Measurements from ENCODE around the gene CROCC2.

The CROCC2 gene

DNA sequence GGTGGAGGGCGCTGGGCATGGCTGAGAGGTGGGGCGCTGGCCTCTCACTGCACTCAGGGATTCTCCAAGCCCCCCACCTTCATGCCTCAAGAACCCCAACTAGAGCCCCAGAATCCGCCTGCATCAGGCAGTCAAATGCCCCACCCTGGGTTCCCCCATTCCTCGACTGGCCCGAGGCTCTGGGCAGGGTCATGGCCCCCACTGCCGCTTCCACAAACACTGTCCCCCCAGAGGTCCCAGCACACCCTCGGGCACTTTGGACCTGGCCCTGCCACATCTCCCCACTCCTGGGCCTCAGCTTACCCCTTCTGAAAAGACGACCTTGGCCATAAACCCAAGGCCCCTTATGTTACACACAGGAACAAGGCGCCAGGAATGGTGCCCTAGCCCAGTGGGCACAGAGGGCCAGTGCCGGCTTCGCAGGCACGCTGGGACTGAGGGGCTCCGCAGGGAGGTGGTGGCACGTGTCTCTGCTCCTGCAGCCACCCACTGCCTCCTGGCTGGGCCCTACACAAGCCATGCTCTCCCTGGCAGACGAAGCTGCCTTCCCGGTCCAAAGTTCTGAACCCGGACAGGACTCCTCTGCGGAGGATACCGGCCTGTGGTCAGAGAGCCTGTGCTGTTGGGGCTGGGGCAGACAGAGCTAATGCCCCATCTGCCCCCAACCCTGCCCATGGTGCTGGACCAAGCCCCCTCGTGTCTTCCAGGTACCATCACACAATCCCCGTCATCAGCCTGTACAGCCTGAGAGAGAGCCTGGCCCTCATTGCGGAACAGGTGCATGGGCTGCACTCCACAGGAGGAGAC, 30.7 kb upstream of the CROCC2 start:
- no peak for DNase-seq

DNA sequence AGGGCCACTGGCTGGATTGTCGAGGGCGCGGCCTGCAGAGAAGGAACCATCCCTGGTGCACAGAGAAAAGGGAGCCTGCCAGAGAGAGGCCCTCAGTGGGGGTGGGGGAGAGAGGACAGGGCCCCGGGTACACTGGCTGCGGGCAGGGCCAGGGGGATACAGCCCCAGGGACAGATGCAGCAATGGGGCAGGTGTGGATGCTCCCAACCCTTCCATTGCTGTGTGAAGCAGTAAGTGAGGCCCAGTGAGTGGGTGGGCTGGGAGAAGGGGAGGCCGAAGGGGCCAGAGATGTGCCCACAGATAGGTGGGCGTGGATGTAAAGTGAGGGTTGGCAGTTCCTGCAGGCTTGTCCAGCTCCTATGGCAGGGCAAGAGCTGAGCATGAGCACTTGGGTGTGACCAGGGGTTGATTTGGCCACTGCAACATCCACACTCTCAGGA, 30.1 kb upstream of the CROCC2 start:
- DNase-seq, result no peak

GRCh38 chr2:240876475-240877251, 29.5 kb upstream of the CROCC2 start:
- DNase-seq, result no peak

DNA sequence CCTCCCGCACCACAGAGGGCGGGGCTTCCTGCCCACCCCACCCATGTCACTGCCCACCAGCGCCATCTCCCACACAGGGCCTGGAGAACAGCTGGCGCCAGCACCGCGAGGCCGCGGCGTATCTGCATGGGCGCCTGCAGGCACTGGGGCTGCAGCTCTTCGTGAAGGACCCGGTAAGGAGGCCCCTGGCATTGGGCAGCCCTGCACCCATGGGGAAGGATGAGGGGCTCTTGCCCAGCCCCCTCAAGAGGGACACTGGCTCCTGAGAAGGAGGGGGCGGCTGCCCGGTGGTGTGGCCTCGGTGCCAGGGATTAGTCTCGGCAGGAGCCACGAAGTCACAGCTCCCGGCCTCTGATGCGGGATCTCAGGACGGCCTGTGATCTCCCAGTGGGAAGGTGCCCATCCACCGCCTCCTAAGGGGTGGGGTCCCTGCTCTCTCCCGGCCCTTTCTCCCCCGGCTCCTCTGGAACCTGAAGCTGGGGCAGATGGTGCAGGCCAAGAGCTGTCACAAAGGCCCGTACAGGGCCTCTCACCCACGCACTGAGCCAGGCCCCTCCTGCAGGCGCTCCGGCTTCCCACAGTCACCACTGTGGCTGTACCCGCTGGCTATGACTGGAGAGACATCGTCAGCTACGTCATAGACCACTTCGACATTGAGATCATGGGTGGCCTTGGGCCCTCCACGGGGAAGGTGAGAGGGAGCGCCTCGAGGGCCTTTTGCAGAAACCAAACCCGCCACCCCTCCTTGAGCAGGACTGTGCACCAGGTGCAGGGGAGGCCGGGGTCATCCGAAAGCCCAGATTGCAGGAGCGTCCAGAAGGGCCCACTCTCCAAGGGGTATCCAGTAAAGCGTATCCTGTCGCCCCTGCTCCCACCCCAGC, 28.4 kb upstream of the CROCC2 start:
- DNase-seq, result no peak

DNA sequence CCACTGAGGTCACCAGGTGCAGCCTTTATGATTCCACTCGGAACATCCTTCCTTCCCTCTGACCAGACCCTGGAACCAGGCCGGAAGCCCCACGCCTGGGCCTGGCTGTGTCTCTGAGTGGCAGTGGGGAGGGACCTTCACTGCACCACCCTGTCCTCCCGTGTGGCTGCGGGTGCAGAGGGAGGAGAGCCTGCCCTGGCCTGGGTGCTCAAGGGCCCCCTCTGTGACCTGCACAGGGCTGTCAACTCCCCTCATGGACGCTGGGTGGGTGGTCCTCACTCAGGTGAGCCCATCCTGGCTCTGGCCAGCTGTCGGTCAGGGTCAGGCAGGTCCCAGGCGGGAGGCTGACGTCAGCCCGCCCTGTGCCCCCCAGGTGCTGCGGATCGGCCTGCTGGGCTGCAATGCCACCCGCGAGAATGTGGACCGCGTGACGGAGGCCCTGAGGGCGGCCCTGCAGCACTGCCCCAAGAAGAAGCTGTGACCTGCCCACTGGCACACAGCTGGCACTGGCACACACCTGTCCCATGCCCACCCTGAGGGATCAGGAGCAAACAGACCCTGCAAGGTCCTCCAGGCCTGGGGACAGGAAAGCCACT, 27.7 kb upstream of the CROCC2 start:
- no peak for DNase-seq

- DNase-seq, result no peak
Observed at GRCh38 chr2:240879105-240879504, 27.0 kb upstream of the CROCC2 start.

DNA sequence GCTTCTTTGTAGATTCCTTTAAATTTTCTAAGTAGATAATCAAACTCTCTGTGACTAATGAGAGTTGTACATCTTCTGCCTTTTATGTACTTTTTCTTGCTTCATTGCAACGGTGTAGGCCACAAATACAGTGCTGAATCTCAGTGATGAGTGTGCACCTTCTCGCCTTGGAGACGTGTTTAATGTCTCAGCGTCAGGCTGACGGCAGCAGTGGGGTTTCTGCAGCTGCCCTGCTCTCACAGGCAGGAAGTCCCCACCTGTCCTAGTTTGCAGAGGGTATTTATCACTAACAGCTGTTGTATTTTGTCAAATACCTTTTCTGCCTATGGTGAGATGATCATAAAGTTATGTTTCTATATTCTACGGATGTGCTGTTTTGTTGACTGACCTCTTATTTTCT, 24.2 kb upstream of the CROCC2 start:
- DNase-seq, result no peak

DNA sequence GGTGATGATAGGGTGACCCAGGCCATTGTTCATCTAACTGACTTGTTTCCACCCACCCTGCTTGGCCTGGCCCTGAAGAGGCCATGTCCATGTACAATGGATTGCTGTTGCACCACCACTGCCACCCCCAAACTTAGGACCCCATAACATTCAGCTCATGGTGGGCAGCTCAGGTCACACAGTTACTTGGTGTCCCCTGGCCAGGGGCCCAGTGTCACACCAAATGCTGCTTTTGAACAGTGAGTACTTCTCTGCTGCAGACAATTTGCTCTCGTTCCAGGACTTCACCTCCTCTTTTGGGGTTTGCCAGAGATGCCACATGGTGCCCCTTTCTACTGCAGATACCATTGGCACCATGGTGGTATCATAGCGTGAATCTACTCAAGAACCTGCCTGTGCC, 21.9 kb upstream of the CROCC2 start:
- DNase-seq, result no peak

GRCh38 chr2:240884745-240885144, 21.4 kb upstream of the CROCC2 start:
- no peak for DNase-seq

GRCh38 chr2:240885566-240885965, 20.6 kb upstream of the CROCC2 start:
- DNase-seq, result no peak

DNA sequence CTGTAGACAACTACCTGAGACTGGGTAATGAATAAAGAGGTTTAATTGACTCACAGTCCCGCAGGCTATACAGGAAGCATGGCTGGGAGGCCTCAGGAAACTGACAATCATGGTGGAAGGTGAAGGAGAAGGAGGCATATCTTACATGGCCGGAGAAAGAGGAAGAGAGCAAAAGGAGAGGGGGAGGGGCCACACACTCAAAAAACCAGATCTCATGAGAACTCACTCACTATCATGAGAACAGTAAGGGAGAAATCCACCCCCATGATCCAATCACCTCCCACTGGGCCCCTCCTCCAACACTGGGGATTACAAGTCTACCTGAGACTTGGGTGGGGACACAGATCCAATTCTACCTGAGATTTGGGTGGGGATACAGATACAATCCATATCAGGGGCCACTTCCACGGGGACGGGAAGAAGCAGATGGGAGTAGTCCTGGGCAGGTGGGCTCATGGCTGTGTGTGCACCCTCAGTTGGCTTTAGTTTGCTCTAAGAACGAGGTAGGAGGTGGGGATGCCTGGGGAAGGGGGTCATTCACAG, 20.0 kb upstream of the CROCC2 start:
- no peak for DNase-seq

DNA sequence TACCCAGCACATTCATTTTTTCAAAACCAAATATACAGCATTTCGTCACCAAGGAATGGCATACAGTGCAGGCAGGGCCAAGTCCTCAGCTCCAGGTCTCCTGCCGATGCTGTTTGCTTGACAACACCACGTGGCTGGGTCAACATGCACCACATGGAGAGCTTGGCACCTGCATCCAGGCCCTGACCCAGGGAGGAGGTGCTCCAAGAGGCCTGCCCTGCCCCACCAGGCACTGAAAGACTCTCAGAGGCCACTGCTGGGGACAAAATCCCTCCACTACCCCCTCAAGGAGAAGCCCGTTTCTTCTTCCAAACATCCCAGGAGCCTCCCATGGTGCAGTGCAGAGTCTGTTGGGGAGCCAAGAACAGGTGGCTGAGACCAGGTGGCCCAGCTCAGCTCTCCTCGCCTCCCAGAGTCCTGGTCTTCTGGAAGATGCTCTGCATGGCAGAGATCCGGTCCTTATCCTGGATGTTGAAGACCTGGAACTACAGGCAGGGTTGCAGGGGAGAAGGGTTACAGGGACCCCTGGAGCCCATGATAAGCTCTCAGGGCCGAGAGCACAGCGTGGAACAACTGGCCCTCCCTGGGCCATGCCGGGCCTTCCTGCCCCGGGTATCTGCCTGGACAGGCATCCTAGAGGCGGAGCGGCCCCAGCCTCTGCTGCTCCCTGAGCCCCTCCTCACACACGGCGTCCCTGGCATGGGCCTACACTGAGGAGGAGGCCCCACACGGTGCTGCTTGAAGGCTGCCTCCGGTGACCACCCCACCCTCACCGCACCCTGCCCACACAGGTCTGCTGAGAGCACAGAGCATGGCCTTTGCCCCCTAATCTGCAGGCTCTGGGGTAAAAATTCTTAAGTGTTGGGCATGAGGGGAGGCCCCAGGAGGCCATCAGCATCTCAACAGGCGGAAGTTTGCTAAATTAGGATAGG, 19.2 kb upstream of the CROCC2 start:
- DNase-seq, result no peak

DNA sequence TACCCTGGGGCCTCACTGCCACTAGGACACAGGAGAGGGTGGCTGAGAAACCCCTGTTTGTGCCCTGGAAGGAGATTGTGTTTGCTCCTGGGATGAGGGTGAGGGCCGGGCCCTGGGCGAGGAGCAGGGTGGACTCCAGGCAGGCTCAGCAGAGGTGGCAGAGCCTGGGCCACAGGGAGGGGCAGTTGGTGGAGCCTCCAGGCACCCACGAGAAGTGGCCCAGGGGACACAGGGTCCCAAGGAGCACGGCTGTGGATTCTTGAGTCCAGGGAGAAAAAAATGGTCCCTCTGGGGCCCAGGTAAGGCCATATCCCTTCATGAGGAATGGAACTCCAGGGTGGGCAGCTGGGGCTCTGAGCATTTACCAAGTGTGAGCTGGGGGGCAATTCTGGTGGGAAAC, 18.5 kb upstream of the CROCC2 start:
- no peak for DNase-seq

GRCh38 chr2:240888130-240888889, 17.8 kb upstream of the CROCC2 start:
- DNase-seq, result no peak

GRCh38 chr2:240888890-240889573, 17.1 kb upstream of the CROCC2 start:
- DNase-seq, result no peak

DNA sequence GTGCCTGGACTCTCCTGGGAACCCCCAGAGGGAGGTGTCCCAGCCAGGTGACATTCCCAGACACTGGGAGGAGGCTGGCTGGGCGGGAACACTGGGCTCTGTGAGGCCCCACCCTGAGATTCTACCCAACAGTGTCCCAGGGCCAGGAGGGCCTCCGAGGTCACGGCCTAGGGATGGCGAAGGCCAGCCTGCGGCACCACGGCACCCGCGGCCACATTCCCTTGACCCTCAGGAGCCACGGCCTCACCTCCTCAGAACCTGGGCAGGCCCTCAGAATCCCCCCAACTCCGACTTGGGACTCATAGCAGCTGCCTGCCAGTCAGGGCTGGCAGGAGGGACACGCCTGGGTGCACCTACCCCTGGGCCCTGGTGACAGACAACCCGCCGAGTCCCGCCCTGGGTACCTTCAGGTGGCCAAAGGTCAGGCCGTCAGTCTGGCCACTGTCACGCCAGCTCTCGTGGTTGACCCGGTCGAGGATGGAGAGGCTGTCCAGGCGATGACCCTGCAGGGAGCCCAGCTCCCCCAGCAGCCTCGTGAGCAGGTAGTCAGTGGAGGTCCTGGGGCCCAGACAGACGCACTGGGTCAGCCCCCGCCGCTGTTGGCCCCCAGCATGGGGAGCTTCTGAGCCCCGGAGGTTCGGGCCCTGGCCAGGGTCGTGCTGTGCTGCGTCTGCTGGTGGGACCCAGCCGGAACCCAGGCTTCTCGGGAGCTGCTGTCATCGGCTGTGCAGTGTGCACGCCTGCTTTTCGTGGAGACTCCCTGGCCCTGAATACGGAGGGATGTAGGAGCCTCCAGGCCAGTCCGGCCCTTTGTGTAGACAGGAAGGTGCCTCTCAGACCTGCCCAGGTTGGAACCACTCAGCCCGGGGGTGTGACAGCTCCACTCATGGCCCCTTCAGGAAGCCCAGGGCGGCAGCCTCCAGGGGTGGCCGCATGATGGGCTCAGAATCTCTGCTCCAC, 16.3 kb upstream of the CROCC2 start:
- DNase-seq, result no peak

- no peak for DNase-seq
Observed at GRCh38 chr2:240890691-240891090, 15.4 kb upstream of the CROCC2 start.
